Activated CD8-positive, alpha-beta memory T cell treated with anti-CD3 and anti-CD28 coated beads for 48 hours (primary cell): Measurements from ENCODE around the gene ACTN1.

ENCODE experiments used
- DNase-seq, 3 experiments: peaks; one replicate each; pipeline ENCODE4 v3.0.0-alpha.2; 2020; ENCODE audit warnings: low read depth in 2 of 3, low spot score in 2 of 3

The ACTN1 gene

DNA sequence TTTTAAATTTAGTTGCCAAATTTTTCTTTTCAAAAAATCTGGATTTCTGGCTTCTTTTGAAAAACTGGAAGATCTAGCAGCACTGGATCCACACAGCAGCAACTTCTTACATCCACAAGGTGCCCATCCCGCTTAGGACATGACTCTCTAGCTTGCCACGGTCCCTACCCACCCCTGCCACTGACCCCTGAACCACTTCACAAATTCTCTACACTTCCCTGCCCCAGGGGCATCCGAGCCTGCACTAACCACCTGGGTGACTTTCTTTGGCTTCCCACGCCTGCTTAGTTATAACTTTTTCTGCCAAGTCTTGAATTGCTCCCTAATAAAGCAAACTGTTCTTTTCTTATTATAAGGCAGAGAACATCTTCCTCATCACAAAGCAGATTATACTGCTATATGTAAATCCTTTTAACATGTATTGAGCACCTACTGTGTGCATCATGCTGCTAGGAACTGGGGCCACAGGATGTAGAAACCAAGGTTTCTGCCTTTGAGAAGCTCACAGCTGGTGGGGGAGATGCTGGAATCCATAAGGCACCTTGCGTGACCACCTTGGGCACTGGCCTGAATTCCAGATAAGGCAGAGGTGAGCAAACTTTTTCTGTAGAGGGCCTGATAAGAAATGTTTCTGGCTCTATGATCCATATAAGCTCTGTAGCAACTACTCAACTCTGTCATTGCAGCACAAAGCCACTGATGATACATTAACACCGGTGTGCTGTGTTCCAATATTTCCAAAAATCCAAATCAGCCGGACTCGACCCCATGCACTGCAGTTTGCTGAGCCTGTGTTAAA lies 59.8 kb downstream of the ACTN1 start:
- no peak for DNase-seq

DNA sequence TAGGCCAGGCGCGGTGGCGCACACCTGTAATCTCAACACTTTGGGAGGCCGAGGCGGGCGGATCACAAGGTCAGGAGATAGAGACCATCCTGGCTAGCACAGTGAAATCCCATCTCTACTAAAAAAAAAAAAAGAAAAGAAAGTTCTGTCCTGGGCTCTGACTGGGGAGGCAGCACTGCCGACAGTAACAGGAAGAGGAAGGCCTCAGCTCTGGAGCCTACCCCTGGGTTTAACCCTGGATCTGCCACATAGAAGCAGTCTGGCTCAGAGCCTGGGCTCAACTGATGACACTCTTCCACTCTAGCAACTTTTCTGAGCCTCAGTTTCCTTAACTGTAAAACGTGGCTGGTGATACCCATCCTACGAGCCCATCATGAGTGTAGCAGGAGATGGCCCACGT lies 60.5 kb downstream of the ACTN1 start:
- DNase-seq, result no peak

DNA sequence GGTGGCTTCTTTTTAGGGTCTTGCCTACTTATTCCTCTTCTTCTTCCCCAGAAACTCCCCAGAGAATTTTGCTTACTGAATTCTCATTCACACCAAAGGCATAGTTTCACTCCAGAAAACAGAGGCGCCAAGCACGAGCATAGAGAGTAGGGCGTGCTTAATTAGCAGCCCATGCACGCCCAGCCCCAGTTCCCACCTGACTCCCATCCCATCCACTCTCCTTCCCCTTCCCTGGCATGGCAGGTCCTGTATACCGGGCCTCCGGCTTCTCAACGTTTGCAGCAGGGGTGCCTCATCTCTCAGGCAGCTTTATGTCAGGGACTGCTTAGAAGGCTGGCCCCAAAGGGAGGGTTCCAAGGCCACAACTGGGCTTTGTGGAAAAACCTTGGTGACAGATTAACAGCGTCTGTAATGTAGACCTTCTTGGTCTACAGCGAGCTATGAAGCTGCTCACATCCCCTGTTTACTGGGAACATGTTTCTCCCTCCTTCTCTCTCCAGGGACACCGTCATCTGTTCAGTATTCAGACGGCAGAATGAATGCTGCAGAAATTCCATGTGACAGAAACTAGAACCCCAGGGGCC lies 62.7 kb downstream of the ACTN1 start:
- DNase-seq, result no peak

DNA sequence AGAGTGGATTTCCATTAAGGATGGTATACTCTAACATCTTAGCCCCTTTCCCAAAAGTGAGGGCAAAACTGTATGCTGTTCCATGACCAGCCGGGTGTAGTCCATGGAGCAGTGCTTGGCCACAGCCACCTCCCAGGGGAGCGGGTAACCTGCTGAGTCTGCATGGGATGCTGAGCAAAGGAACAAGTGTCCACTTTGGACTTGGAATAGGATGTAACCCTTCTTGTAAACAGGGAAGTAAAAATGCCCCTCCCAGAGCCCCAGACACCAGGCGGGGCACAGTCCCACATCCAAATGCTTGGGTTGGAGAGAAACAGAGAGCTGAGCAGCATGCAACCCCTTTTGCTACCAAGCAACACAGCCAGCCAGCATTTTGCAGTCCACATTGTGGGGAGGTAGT lies 65.6 kb downstream of the ACTN1 start:
- DNase-seq, result no peak

DNA sequence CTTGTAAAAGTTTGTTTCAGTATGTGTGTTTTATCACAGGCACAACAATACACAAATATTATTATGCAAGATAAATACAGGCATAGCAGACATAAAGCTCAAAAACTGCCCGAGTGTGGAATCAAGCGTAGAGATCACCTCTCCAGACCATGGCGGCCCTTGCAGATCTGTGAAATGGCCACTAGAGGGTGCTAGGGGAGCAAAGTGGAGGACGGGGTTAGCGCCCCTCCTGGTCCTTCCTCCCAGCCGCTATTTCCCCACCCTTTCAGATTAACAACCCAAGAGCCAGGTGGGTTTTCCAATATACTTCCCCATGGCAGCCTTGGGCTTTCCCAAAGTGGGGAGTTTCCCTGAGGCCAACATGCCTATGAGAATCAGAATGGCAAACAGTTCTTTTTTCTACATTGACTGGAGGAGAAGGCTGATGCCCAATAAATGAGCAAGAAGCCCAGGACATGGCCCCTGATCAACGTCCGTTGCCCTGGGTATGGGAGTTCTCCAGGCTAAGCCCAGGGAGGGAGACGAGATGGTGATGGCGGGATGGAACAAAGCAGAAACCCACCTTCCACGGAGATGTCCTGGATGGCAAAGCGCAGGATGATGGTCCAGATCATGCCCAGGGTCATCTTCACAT lies 67.4 kb downstream of the ACTN1 start:
- DNase-seq, result peak; percentile 44 to 72 (median 58)

DNA sequence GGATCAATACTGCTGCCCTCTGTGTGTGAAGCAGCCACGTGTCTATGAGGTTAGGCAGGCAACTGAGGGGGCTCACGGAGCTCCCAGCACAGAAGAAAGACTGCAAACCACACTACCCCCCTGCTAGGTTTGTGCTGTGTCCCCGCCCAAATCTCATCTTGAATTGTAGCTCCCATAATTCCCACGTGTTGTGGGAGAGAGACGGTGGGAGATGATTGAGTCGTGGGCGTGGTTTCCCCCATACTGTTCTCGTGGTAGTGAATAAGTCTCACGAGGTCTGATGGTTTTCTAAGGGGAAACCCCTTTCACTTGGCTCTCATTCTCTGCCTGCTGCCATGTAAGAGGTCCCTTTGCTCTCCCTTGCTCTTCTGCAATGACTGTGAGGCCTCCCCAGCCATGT lies 68.6 kb downstream of the ACTN1 start:
- peak in 1 of 3 experiments; percentile 18 for DNase-seq

DNA sequence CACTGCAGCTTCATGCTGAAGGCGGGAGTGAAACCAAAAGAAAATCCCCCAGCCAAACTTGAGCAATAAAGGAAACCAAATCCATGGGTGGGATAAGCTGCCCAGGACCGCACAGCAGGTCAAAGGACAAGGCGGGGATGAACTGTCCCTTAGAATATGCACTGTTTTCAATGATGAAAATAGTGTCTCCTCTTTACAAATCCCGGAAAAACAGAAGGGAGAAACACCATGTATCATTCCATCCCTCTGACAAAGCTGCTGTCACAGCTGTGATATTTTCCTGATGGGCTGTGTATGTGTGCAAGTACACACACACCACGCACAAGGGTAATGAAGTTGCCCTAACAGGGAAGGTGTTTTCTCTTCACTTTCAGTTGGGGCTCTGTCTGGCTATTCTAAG lies 70.3 kb downstream of the ACTN1 start:
- DNase-seq, result no peak

DNA sequence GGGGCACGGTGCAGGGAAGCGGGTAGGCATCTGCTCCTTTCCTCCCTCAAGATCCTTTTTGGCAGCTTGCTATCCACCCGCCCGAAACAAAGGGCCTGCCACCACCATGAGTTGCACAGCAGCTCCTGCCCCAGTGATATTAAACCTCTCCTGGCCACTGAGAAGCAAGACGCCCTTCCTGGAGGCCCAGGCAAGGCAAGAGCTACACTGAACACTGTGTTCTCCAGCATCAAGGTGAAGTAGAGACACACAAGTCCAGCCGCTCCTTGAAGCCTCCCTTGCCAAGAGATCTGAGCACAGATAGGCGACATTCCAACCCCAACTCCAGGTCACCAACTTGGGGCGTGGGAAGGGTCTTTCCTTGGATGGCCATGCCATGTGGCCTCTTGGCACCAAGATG lies 70.9 kb downstream of the ACTN1 start:
- no peak for DNase-seq

DNA sequence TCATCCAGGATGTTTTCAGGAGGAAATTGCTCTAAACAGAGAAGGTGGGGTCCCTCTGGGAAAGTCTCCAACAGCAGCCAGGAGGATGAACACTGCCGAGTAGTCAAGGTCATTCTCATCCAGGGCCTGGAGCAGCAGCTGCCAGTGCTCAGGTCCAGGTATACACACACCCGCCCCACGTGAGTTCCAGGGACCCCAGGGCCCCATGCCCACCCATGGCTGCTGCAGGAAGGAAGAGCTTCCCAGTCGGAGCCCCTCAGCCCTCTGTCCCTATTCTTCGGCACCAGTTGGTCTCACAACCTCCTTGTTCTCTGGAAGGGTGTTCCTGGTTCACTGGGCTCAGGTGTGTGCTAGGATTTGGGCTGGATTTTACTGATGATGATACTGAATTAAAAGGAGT lies 72.7 kb downstream of the ACTN1 start:
- no peak for DNase-seq

DNA sequence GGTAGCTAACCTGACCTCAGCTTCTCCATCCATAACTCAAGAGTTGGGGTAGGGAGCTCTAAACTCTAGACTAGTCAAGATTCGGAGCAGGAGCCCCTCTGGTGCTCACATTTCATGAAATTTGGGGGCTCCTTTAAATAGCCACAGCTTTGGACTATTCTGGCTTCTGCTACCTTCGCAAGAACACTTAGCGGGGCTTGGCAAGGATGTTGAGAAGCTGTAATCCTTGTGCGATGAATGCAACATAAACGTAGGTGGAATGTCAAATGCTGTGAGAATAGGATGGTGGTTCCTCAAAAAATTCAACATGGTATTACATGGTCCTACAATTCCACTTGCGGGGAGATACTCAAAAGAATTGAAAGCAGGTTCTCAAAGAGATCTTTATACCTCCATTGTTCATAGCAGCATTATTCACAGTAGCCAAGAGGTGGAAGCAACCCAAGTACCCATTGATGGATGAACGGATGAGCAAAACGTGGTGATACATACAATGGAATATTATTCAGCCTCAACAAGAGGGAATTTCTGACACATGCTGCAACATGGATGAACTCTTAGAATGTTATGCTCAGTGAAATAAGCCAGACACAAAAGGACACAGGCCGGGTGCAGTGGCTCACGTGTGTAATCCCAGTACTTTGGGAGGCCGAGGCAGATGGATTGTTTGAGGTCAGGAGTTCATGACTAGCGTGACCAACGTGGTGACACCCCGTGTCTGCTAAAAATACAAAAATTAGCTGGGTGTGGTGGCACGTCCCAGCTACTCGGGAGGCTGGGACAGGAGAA lies 73.8 kb downstream of the ACTN1 start:
- no peak for DNase-seq

DNA sequence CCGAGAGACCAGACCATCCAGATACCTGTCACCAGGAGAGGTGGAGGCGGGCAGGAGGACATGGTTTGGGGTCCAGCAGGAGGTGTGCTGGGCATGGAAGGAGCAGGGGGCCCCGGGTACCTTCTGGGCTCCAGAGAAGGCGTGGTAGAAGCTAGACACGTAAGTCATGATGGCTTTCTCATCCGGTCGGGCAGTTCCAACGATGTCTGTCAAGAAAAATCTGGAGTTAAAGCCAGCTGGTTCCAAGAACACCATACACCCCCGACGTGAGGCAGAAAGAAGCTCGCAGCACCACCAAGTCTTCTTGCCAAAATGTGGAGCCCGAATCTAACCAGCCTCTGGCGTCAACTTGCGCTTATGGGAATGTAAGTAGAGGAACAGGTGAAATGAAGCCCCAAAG lies 76.7 kb downstream of the ACTN1 start:
- DNase-seq, result no peak

DNA sequence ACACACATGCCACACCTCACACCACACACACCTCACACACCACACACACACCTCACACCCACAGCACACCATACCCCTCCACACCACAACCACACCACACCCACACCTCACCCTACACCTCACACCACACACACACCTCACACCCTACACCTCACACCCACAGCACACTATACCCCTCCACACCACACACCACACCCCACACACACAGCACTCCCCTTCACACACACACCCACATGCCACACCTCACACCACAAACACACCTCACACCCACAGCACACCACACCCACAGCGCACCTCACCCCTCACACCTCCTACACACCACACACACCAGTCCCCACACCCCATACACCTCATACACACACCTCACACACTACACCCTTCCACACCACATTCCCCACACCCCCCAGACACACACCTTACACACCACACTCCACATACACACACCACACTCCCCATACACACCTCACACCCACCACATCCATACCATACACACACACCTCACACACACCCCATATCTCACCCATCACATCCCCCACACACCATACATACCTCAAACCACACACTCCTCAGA lies 80.0 kb downstream of the ACTN1 start:
- DNase-seq, result peak in 1 of 3 experiments; percentile 15

DNA sequence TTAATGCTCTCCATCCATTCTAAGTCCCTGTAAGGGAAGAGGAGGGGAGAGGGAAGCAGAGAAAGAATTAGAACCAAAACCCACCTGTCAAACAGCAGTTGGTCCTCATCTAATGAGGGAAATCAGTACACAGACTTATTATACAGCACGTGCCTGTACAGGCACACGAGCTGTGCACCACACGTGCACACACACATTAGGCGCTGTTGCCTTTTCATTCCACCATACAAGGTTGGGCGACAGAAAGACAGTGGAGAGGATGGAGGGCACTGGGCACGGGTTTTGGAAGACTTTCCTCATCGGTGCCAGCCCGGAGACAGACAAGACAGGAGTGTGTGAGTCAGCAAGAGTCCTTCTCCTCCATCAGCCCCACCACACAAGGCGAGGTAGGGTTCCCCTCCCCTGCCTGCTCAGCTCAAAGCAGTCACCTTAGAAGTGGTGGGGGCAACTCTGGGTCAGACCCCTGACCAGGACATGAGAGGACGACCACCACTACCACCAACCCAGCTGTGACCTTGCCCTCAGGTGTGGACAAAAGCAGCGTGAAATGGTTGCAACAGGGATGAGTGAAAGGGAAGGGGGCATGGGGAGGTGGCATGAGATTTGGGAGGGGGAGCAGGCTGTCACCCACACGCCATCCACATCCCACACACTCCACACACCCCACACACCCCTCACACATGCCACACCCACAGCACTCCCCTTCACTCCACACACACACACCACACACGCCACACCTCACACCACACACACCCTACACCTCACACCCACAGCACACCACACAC lies 80.7 kb downstream of the ACTN1 start:
- no peak for DNase-seq

DNA sequence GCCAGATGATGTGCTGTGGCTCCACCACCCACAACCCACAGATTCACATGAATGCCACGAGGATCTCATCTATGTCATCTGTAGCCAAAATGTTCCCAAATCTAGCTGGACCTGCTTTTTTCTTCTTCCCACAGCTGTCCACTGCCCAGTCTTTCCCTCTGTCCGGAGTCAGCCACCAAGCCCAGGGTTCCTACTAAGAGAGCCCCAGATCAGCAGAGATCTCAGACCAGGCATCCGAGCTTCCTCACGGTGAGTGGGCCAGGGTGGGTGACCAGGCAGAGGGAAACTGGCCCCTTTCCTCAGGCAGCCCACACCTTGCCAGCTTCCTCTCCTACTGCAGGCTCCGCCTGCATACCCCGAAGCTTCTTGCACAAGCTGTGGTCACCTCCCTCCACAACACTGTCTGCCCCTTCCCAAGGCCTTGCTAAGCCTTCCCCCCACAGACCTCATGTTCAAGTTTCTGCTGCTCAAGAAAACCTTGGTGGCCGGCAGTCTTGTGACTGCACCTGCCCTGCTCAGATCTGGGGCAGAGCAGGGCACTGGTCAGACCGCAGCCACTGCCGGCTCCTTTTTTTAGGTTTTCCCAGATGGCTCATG lies 81.4 kb downstream of the ACTN1 start:
- no peak for DNase-seq

DNA sequence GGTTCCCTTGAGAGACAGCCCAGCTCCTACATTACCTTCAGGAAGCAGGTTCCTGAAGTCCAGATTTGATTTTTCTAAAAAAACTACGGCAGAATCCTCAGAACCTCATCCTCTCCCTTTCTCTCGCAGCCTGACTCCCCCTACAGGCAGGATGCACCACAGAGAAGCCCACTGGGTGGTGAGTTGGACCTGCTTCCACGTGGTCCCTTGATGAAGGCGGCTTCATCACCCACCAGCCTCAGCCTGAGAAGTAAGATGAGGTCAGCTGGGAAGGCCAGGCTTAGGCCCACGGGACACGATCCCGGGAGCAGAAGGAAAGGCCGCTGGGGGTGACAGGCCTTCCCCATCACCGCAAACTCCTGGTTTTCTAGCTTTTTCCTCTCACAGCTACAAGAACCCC lies 83.0 kb downstream of the ACTN1 start:
- no peak for DNase-seq

DNA sequence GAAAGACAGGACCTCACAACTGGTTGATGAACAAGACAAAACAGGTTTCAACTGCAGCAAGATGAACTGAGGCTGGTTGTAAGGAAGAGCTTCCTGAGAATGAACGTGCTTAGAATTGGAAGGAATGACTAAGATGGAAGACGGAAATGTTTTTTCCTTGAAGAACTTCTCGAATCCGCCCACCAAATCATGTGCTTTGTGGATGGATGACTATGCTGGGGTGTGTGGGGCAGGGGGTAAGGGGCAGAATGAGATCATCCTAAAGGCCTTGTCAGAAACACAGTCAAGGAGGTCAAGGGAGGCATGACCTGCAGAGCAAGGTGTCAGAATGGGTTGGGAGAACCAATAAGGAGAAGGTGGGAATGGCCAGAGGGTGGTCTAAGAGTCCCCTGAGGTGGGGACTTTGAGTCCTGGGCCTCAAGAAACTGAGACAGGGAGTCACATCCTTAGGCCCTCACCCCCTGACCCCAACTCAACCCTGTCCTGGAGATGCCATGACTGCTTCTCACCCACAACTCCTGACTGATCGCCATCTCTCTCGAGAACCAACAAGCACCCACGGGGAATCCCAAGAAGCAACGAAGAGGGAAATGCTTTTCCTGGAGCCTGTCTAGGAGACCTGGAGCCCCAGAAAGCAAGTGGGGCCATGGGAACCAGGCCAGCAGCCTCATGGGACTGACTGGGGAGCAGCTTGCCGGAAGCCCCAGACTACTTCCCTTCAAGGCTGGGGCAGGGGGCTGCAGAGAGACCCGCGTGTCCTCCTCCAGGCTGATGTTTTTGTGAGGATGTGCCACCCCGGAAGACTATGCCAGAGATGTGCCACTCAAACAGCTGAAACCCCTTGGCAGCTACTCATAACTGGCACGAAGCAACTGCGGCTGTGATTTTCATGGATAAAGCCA lies 84.0 kb downstream of the ACTN1 start:
- DNase-seq, result no peak

DNA sequence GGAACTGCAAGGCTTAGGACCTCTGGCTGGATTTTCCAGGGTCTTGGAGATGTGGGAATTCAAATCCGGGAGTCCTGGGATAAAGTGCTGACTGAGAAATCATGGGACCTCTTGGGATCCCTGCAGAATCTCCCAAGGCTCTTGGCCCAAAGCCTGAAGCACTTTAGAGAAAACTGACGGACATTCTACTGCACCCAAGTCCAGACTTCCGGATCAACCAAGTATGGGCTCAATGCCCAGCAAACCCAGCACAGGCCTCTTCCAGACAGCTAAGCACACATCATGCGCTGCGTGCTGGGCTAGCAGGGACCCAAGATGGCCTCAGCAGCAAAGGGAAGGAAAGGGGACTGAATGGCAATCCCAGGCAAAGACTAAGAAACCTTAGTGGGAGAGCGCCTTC lies 85.0 kb downstream of the ACTN1 start:
- DNase-seq, result no peak

DNA sequence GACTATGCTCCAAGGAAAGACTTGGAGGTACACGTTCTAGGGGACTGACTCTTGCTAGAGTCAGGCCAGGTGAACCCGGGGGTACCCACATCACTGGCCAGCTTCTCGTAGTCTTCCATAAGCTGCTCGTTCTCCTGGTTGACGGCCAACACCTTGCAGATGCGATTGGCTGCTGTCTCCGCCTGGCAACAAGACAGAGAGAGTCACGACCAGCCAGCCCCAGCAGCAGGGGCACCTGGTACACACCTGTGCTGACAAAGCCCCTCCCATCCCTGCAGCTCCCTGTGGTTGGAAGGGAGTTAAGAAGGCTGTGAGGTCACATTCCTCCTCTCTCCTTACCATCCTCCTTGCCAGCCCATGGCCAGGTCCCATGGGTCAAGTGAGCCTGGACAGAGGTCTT lies 85.5 kb downstream of the ACTN1 start:
- DNase-seq, result no peak

DNA sequence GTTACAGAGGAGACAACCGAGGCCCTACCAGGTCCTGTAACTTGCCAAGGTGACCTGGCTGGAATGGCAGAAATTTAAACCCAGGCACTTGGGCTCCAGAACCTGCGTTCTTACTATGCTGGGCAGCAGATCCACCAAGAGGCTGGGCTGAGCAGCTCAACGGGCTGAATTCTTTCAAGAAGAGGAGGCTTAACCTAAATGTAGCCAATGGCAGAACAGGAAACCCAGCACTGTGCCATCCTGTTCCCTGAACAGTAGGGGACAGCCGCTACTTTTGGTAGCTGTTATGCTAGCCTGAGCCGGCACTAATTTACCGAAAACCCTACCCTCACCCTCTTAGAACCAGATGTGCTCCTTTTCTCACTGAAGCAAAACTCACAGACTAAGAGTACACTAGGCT lies 86.1 kb downstream of the ACTN1 start:
- DNase-seq, result no peak
